Mesendoderm (in vitro differentiated cells): ENCODE measurements around the gene EIF4G3.

Experiments used
- DNase-seq: peaks from one replicate; pipeline ENCODE4 v3.0.0; 2013
- H2AK5ac ChIP-seq: 2 replicates; pipeline ENCODE4 v1.6.1; 2013; ENCODE audit warnings: low read length, inconsistent platforms
- H2BK120ac ChIP-seq: 2 replicates; pipeline ENCODE4 v1.6.1; 2013; ENCODE audit warnings: low read depth, mild to moderate bottlenecking, low read length, moderate library complexity, mixed read lengths
- H2BK15ac ChIP-seq: replicated peaks from 2 replicates; pipeline ENCODE4 v1.6.1; 2013; ENCODE audit warnings: low read depth, mild to moderate bottlenecking, moderate library complexity
- H2BK5ac ChIP-seq: 2 replicates; pipeline ENCODE4 v1.6.1; 2013; ENCODE audit warnings: low read length, inconsistent platforms
- H3K18ac ChIP-seq: 2 replicates; pipeline ENCODE4 v1.6.1; 2013; ENCODE audit warnings: mild to moderate bottlenecking, low read length, mixed read lengths
- H3K23ac ChIP-seq: one replicate; pipeline ENCODE4 v1.6.1; 2013; ENCODE audit warnings: low read length
- H3K27ac ChIP-seq: 2 replicates; pipeline ENCODE4 v1.5.1; 2013; ENCODE audit warnings: low read depth, mild to moderate bottlenecking, inconsistent platforms, low read length, moderate library complexity
- H3K27me3 ChIP-seq: 2 replicates; pipeline ENCODE4 v1.6.1; 2013; ENCODE audit warnings: low read length, control low read depth, mild to moderate bottlenecking, inconsistent platforms; ENCODE audit not compliant: insufficient read depth, poor library complexity
- H3K36me3 ChIP-seq: 2 replicates; pipeline ENCODE4 v1.6.1; 2013; ENCODE audit warnings: low read length, inconsistent platforms; ENCODE audit not compliant: control insufficient read depth, insufficient read depth
- H3K4ac ChIP-seq: one replicate; pipeline ENCODE4 v1.6.1; 2013; ENCODE audit warnings: low read depth, mild to moderate bottlenecking, low read length, moderate library complexity
- H3K4me1 ChIP-seq: 2 replicates; pipeline ENCODE4 v1.6.1; 2013; ENCODE audit warnings: low read depth, low read length, inconsistent platforms; ENCODE audit not compliant: control insufficient read depth
- H3K4me2 ChIP-seq: 2 replicates; pipeline ENCODE4 v1.6.1; 2013; ENCODE audit warnings: low read length
- H3K4me3 ChIP-seq: 2 replicates; pipeline ENCODE4 v1.5.1; 2013; ENCODE audit warnings: mild to moderate bottlenecking, low read length
- H3K56ac ChIP-seq: one replicate; pipeline ENCODE4 v1.6.1; 2013; ENCODE audit warnings: low read length
- H3K79me1 ChIP-seq: 2 replicates; pipeline ENCODE4 v1.6.1; 2013; ENCODE audit warnings: low read length, inconsistent platforms
- H3K79me2 ChIP-seq: 2 replicates; pipeline ENCODE4 v1.6.1; 2013; ENCODE audit warnings: mild to moderate bottlenecking, low read length; ENCODE audit not compliant: control insufficient read depth, insufficient read depth
- H3K9ac ChIP-seq: 2 replicates; pipeline ENCODE4 v1.6.1; 2013; ENCODE audit warnings: low read length, inconsistent platforms
- H4K5ac ChIP-seq: one replicate; pipeline ENCODE4 v1.6.1; 2013; ENCODE audit warnings: low read length
- H4K8ac ChIP-seq: one replicate; pipeline ENCODE4 v1.6.1; 2013; ENCODE audit warnings: low read depth, mild to moderate bottlenecking, control low read depth, low read length, moderate library complexity
- WGBS: extraction: QIAGEN DNeasy Blood & Tissue Kit; methylation state at CpG from one replicate; pipeline ENCODE4 v1.1.7; 2013; ENCODE audit warnings: low lambda C conversion rate, missing lambda C conversion rate; ENCODE audit not compliant: insufficient coverage; ENCODE audit errors: extremely low coverage; 5-methylcytosine and 5-hydroxymethylcytosine counted together

EIF4G3 gene

DNA sequence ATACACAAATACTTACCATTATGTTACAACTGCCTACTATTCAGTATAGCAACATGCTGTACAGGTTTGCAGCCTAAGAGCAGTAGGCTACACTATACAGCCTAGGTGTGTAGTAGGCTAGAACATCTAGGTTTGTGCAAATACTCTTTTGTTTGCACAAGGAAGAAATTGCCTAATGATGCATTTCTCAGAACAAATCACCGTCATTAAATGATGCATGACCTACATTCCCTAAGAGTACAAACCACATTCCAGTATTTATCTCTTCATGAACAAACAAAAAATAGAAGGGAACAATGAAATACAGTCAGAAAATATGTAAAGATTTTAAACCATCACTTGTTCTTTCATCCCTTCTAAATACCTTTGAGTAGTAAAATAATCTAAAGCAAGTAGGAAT lies 279.9 kb downstream of the EIF4G3 start:
- Histone ChIP-seq H3K23ac (no peak overlapping the region), H2AK5ac (no peak overlapping the region), H3K4me2 (no peak overlapping the region), H3K79me1 (no peaks in the 10 kb centered on the region), H3K4me1 (no peaks in the 10 kb centered on the region), H3K27ac (no peak overlapping the region), H4K5ac (no peak overlapping the region), H3K79me2 (no peaks in the 10 kb centered on the region), H2BK15ac (no peak overlapping the region), H3K4ac (no peak overlapping the region), H3K27me3 (no peaks in the 10 kb centered on the region), H3K4me3 (no peak overlapping the region), H3K36me3 (peaks cover 4% of the 10 kb centered on the region), H2BK5ac (no peak overlapping the region), H3K18ac (no peak overlapping the region), H4K8ac (no peak overlapping the region), H3K56ac (no peak overlapping the region), H2BK120ac (no peak overlapping the region), H3K9ac (no peak overlapping the region)
- DNase-seq: no peak
- WGBS: no CpG with 5 or more reads among the region's 1 CpG

- Histone ChIP-seq H3K4ac (no peak overlapping the region), H3K79me1 (no peaks in the 10 kb centered on the region), H3K27me3 (no peaks in the 10 kb centered on the region), H3K18ac (no peak overlapping the region), H3K79me2 (no peaks in the 10 kb centered on the region), H4K5ac (no peak overlapping the region), H3K4me2 (no peak overlapping the region), H2BK15ac (no peak overlapping the region), H3K4me3 (no peak overlapping the region), H2BK120ac (no peak overlapping the region), H3K56ac (no peak overlapping the region), H2AK5ac (no peak overlapping the region), H3K36me3 (peaks cover 4% of the 10 kb centered on the region), H3K9ac (no peak overlapping the region), H4K8ac (no peak overlapping the region), H2BK5ac (no peak overlapping the region), H3K23ac (no peak overlapping the region), H3K27ac (no peak overlapping the region), H3K4me1 (no peaks in the 10 kb centered on the region)
- DNase-seq: no peak
- no CpG with 5 or more reads among the region's 1 CpG for WGBS
Observed at GRCh38 chr1:20893931-20894330, 282.8 kb downstream of the EIF4G3 start.

DNA sequence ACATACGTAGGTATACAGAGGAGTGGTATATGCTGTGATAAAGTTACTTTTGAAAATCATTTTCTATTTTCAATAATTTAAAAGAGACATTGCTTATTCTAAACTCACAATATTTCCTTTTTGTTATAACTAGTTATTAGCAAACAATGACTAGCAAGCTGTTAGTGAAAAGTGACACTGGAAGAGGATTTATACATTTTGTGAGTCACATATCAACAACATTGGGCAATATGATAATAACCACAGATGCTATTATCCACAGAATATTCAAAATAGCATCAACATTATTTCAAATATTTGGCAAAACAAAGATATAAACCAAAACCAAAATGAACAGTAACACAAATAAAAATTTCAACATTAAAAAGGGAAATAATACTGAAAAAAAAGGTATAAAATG lies 285.6 kb downstream of the EIF4G3 start:
- WGBS: no CpG with 5 or more reads among the region's 1 CpG
- H3K4ac ChIP-seq: no peak overlapping the region
- no peak overlapping the region for H2AK5ac ChIP-seq
- no peak overlapping the region for H2BK120ac ChIP-seq
- no peaks in the 10 kb centered on the region for H3K27me3 ChIP-seq
- H3K79me2 ChIP-seq: no peaks in the 10 kb centered on the region
- no peak overlapping the region for H4K8ac ChIP-seq
- H2BK15ac ChIP-seq: no peak overlapping the region
- H3K79me1 ChIP-seq: no peaks in the 10 kb centered on the region
- DNase-seq: no peak
- no peaks in the 10 kb centered on the region for H3K4me1 ChIP-seq
- H3K4me2 ChIP-seq: no peak overlapping the region
- no peak overlapping the region for H3K9ac ChIP-seq
- H3K36me3 ChIP-seq: peaks cover 4% of the 10 kb centered on the region
- H3K27ac ChIP-seq: no peak overlapping the region
- no peak overlapping the region for H3K56ac ChIP-seq
- H2BK5ac ChIP-seq: no peak overlapping the region
- no peak overlapping the region for H3K23ac ChIP-seq
- H4K5ac ChIP-seq: no peak overlapping the region
- no peak overlapping the region for H3K4me3 ChIP-seq
- H3K18ac ChIP-seq: no peak overlapping the region

GRCh38 chr1:20887246-20887645 lies 289.5 kb downstream of the EIF4G3 start:
- DNase-seq: no peak

DNA sequence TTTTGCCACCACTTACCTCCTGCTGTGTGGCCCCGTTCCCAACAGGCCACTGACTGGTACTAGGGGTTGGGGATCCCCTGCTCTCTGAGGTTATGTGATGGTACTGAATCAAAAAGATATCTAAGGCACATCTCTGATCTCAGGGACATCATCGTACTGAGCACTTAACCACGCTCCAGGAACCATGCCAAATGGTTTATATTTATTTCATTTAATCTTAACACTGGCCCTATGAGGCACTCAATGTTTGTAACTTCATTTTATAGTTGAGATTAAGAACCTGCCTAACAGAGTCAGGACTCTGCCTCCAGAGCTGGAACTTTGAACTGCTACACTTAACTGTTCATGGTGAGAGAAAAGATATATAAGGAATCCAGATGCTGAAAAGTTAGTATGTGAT lies 291.6 kb downstream of the EIF4G3 start:
- WGBS: no CpG with 5 or more reads among the region's 3 CpGs
- Histone ChIP-seq H3K27ac (no peak overlapping the region), H3K56ac (no peak overlapping the region), H3K27me3 (no peaks in the 10 kb centered on the region), H3K36me3 (no peaks in the 10 kb centered on the region), H3K18ac (no peak overlapping the region), H4K5ac (no peak overlapping the region), H3K23ac (no peak overlapping the region), H3K9ac (no peak overlapping the region), H2BK120ac (no peak overlapping the region), H3K4me1 (no peaks in the 10 kb centered on the region), H2AK5ac (no peak overlapping the region), H3K4me3 (no peak overlapping the region), H3K79me2 (no peaks in the 10 kb centered on the region), H4K8ac (no peak overlapping the region), H3K4ac (no peak overlapping the region), H2BK5ac (no peak overlapping the region), H2BK15ac (no peak overlapping the region), H3K4me2 (no peak overlapping the region), H3K79me1 (no peaks in the 10 kb centered on the region)
- DNase-seq: no peak

More at GRCh38 chr1:20887246-20887645, 289.5 kb downstream of the EIF4G3 start:
- Histone ChIP-seq H3K36me3 (no peaks in the 10 kb centered on the region), H3K56ac (no peak overlapping the region), H4K8ac (no peak overlapping the region), H3K79me2 (no peaks in the 10 kb centered on the region), H2AK5ac (no peak overlapping the region), H3K9ac (no peak overlapping the region), H2BK15ac (no peak overlapping the region), H3K4me1 (no peaks in the 10 kb centered on the region), H3K23ac (no peak overlapping the region), H2BK120ac (no peak overlapping the region), H3K4ac (no peak overlapping the region), H3K4me2 (no peak overlapping the region), H3K27ac (no peak overlapping the region), H2BK5ac (no peak overlapping the region), H3K27me3 (no peaks in the 10 kb centered on the region), H3K79me1 (no peaks in the 10 kb centered on the region), H4K5ac (no peak overlapping the region), H3K4me3 (no peak overlapping the region), H3K18ac (no peak overlapping the region)
- no CpG with 5 or more reads among the region's 2 CpGs for WGBS

- DNase-seq: peak; percentile 55
- Histone ChIP-seq H3K18ac (no peak overlapping the region), H2BK5ac (no peak overlapping the region), H4K8ac (no peak overlapping the region), H3K9ac (no peak overlapping the region), H3K4me2 (no peak overlapping the region), H3K79me1 (no peaks in the 10 kb centered on the region), H3K27me3 (no peaks in the 10 kb centered on the region), H2AK5ac (no peak overlapping the region), H3K36me3 (no peaks in the 10 kb centered on the region), H2BK15ac (no peak overlapping the region), H3K79me2 (no peaks in the 10 kb centered on the region), H3K4ac (no peak overlapping the region), H3K23ac (no peak overlapping the region), H3K27ac (no peak overlapping the region), H3K4me1 (no peaks in the 10 kb centered on the region), H3K56ac (no peak overlapping the region), H4K5ac (no peak overlapping the region), H3K4me3 (no peak overlapping the region), H2BK120ac (no peak overlapping the region)
- no CpG with 5 or more reads among the region's 3 CpGs for WGBS
Observed at GRCh38 chr1:20884513-20884912, 292.2 kb downstream of the EIF4G3 start.
